H1 (cell line): ENCODE measurements around the gene MB. TPM values are rescaled to one million over a fixed set of nuclear protein-coding genes. Genes with fewer than 3 reads are reported as not detected.

ENCODE experiments used
- CTCF ChIA-PET: fragments of 300-600 bp; sonication (Branson Sonifier 250); formaldehyde crosslinking; loops from one replicate; lab custom pipeline; 2021; ENCODE audit not compliant: partially characterized antibody; lab: Charles Lee
- POLR2A ChIA-PET: fragments of 300-600 bp; sonication (Branson Sonifier 250); formaldehyde crosslinking; loops from one replicate; lab custom pipeline; 2021; ENCODE audit warnings: inconsistent platforms; ENCODE audit not compliant: partially characterized antibody; lab: Charles Lee
- DNase-seq, 2 experiments: peaks; one replicate each; pipeline versions ENCODE4 v3.0.0 to v3.0.0-alpha.2; 2010 to 2022; ENCODE audit warnings: low spot score in 2 of 2, low read depth in 1 of 2, mixed read lengths in 1 of 2
- FAIRE-seq: peaks from 2 replicates; lab custom pipeline; 2011; peaks lifted over from hg19 to GRCh38; lab: Jason Lieb, UNC
- H2AFZ ChIP-seq: 2 replicates; pipeline ENCODE4 v1.8.1; 2012; ENCODE audit warnings: low read length, inconsistent platforms
- H2AK5ac ChIP-seq: 2 replicates; pipeline ENCODE4 v1.6.1; 2013; ENCODE audit warnings: low read depth, low read length
- H2BK120ac ChIP-seq: replicated peaks from 2 replicates; pipeline ENCODE3; 2013; ENCODE audit warnings: low read depth, low read length, inconsistent platforms
- H2BK12ac ChIP-seq: 2 replicates; pipeline ENCODE4 v1.6.1; 2013; ENCODE audit warnings: low read depth, low read length
- H2BK15ac ChIP-seq: 2 replicates; pipeline ENCODE4 v1.6.1; 2013; ENCODE audit warnings: low read length
- H2BK20ac ChIP-seq: 2 replicates; pipeline ENCODE4 v1.6.1; 2013; ENCODE audit warnings: low read length
- H2BK5ac ChIP-seq: 2 replicates; pipeline ENCODE4 v1.6.1; 2013; ENCODE audit warnings: low read depth, low read length
- H3K14ac ChIP-seq: 2 replicates; pipeline ENCODE4 v1.6.1; 2013; ENCODE audit warnings: inconsistent platforms; ENCODE audit not compliant: insufficient read length
- H3K18ac ChIP-seq: 2 replicates; pipeline ENCODE4 v1.6.1; 2013; ENCODE audit warnings: low read length; ENCODE audit errors: extremely low read depth
- H3K23ac ChIP-seq: 2 replicates; pipeline ENCODE4 v1.6.1; 2013; ENCODE audit warnings: inconsistent platforms; ENCODE audit not compliant: insufficient read length
- H3K23me2 ChIP-seq: 2 replicates; pipeline ENCODE4 v1.6.1; 2013; ENCODE audit warnings: low read depth, low read length
- H3K27ac ChIP-seq: 2 replicates; pipeline ENCODE4 v1.6.1; 2011; ENCODE audit warnings: low read depth, low read length, inconsistent platforms
- H3K27me3 ChIP-seq, 4 experiments: replicated peaks in 1 of 4; 1 replicate in 1 of 4; 2 replicates in 3 of 4; pipeline versions ENCODE4 v1.6.1 to v1.8.1; 2011 to 2013; ENCODE audit warnings: low read length in 3 of 4, mild to moderate bottlenecking in 3 of 4, inconsistent platforms in 2 of 4, mixed read lengths in 2 of 4, moderate library complexity in 1 of 4; ENCODE audit not compliant: control insufficient read depth in 3 of 4, insufficient read depth in 3 of 4; ENCODE audit errors: extremely low read depth in 1 of 4
- H3K36me3 ChIP-seq, 4 experiments: 2 replicates each; pipeline versions ENCODE4 v1.6.1 to v1.8.1; 2011 to 2013; ENCODE audit warnings: mild to moderate bottlenecking in 4 of 4, low read length in 3 of 4, moderate library complexity in 2 of 4, control low read depth in 1 of 4, inconsistent platforms in 1 of 4; ENCODE audit not compliant: insufficient read depth in 4 of 4, control insufficient read depth in 2 of 4
- H3K4ac ChIP-seq: replicated peaks from 2 replicates; pipeline ENCODE3; 2013; ENCODE audit warnings: low read length, low read depth, mixed read lengths, inconsistent platforms; ENCODE audit not compliant: insufficient read length
- H3K4me1 ChIP-seq, 4 experiments: replicated peaks in 1 of 4; 1 replicate in 1 of 4; 2 replicates in 3 of 4; pipeline versions ENCODE4 v1.6.1 to v1.8.1; 2011 to 2013; ENCODE audit warnings: low read length in 3 of 4, inconsistent platforms in 2 of 4, mixed read lengths in 1 of 4; ENCODE audit not compliant: insufficient read depth in 4 of 4, control insufficient read depth in 3 of 4
- H3K4me2 ChIP-seq, 2 experiments: 2 replicates each; pipeline versions ENCODE4 v1.6.1 to v1.8.1; 2011 to 2013; ENCODE audit warnings: low read depth in 2 of 2, low read length in 2 of 2, control low read depth in 1 of 2, inconsistent platforms in 1 of 2, mild to moderate bottlenecking in 1 of 2; ENCODE audit not compliant: insufficient read depth in 1 of 2
- H3K4me3 ChIP-seq, 4 experiments: fragments of 200-600, 300-600 bp in 1 of 4; sonication (generic), shearing (Covaris generic), sonication (Bioruptor Twin) in 1 of 4; 2 replicates each; pipeline versions ENCODE4 v1.5.1 to v1.8.1; 2011 to 2016; ENCODE audit warnings: low read length in 4 of 4, low read depth in 3 of 4, control low read depth in 2 of 4, inconsistent platforms in 2 of 4, mild to moderate bottlenecking in 2 of 4, mixed read lengths in 1 of 4, moderate library complexity in 1 of 4; ENCODE audit not compliant: insufficient read depth in 2 of 4; ENCODE audit errors: extremely low read depth in 1 of 4
- H3K56ac ChIP-seq: replicated peaks from 2 replicates; pipeline ENCODE3; 2013; ENCODE audit warnings: low read depth, mild to moderate bottlenecking, mixed read lengths, low read length, inconsistent platforms; ENCODE audit not compliant: insufficient read length
- H3K79me1 ChIP-seq: 2 replicates; pipeline ENCODE4 v1.6.1; 2013; ENCODE audit warnings: low read depth, low read length, control low read depth
- H3K79me2 ChIP-seq, 2 experiments: 2 replicates each; pipeline versions ENCODE4 v1.6.1 to v1.8.1; 2012 to 2013; ENCODE audit warnings: low read length in 2 of 2, mild to moderate bottlenecking in 2 of 2, inconsistent platforms in 1 of 2; ENCODE audit not compliant: insufficient read depth in 2 of 2, control insufficient read depth in 1 of 2
- H3K9ac ChIP-seq, 4 experiments: replicated peaks in 1 of 4; 1 replicate in 1 of 4; 2 replicates in 3 of 4; pipeline versions ENCODE4 v1.6.1 to v1.8.1; 2011 to 2013; ENCODE audit warnings: low read depth in 3 of 4, low read length in 3 of 4, control low read depth in 2 of 4, mild to moderate bottlenecking in 2 of 4, moderate library complexity in 2 of 4, inconsistent platforms in 1 of 4; ENCODE audit errors: extremely low read depth in 1 of 4
- H3K9me3 ChIP-seq, 2 experiments: 2 replicates each; pipeline versions ENCODE4 v1.6.1 to v1.8.1; 2012 to 2013; ENCODE audit warnings: mild to moderate bottlenecking in 2 of 2, moderate library complexity in 2 of 2, control low read depth in 1 of 2, inconsistent platforms in 1 of 2, low read depth in 1 of 2, low read length in 1 of 2, mixed read lengths in 1 of 2; ENCODE audit not compliant: insufficient read depth in 2 of 2
- H4K20me1 ChIP-seq, 2 experiments: replicated peaks in 1 of 2; 2 replicates each; pipeline versions ENCODE3 to v1.8.1; 2011 to 2013; ENCODE audit warnings: inconsistent platforms in 2 of 2, low read length in 2 of 2, mild to moderate bottlenecking in 1 of 2; ENCODE audit not compliant: insufficient read depth in 2 of 2, control insufficient read depth in 1 of 2
- H4K5ac ChIP-seq: 2 replicates; pipeline ENCODE4 v1.6.1; 2013; ENCODE audit warnings: low read length, low read depth, mixed read lengths, inconsistent platforms; ENCODE audit not compliant: insufficient read length
- H4K8ac ChIP-seq: 2 replicates; pipeline ENCODE4 v1.8.0; 2013; ENCODE audit warnings: mild to moderate bottlenecking, moderate library complexity, low read length, inconsistent platforms; ENCODE audit not compliant: insufficient read depth; ENCODE audit errors: extremely low read depth
- H4K91ac ChIP-seq: replicated peaks from 2 replicates; pipeline ENCODE3; 2013; ENCODE audit warnings: low read length, mixed read lengths, inconsistent platforms; ENCODE audit not compliant: insufficient read length
- ASH2L ChIP-seq: fragments of 200-600, 300-600 bp; sonication (generic); IDR thresholded peaks from one replicate; pipeline ENCODE4 v1.7.1; 2017; ENCODE audit warnings: low read length
- EGR1 ChIP-seq: IDR thresholded peaks from 2 replicates; pipeline ENCODE4 v1.6.1; 2011; ENCODE audit warnings: low read depth, low read length, borderline replicate concordance
- GTF2F1 ChIP-seq: IDR thresholded peaks from 2 replicates; pipeline ENCODE4 v1.6.1; 2012; ENCODE audit warnings: low read depth, low read length, improper control_type of control experiment, borderline replicate concordance
- KDM1A ChIP-seq: fragments of 200-600, 300-600 bp; sonication (generic); IDR thresholded peaks from 2 replicates; pipeline ENCODE4 v1.7.1; 2016; ENCODE audit warnings: mild to moderate bottlenecking, low read length, borderline replicate concordance
- KDM5A ChIP-seq: fragments of 200-600 bp; IDR thresholded peaks from 2 replicates; pipeline ENCODE4 v1.7.1; 2012; ENCODE audit warnings: mild to moderate bottlenecking, low read length, inconsistent platforms, mixed read lengths
- NRF1 ChIP-seq: IDR thresholded peaks from 2 replicates; pipeline ENCODE4 v1.6.1; 2011; ENCODE audit warnings: mild to moderate bottlenecking, low read depth, low read length, improper control_type of control experiment
- SAP30 ChIP-seq: fragments of 300-600 bp; sonication (generic); IDR thresholded peaks from 2 replicates; pipeline ENCODE4 v1.7.1; 2012; ENCODE audit warnings: low read length, moderate library complexity, mild to moderate bottlenecking, inconsistent platforms; ENCODE audit not compliant: insufficient read depth, insufficient replicate concordance
- SIRT6 ChIP-seq: IDR thresholded peaks from one replicate; pipeline ENCODE4 v1.7.1; 2012; ENCODE audit warnings: low read length, inconsistent platforms
- SP1 ChIP-seq: IDR thresholded peaks from 2 replicates; pipeline ENCODE4 v1.6.1; 2011; ENCODE audit warnings: low read depth, low read length
- SUZ12 ChIP-seq: fragments of 200-600 bp; sonication (generic); IDR thresholded peaks from 2 replicates; pipeline ENCODE4 v1.6.1; 2012; ENCODE audit warnings: mild to moderate bottlenecking, inconsistent platforms, low read length, moderate library complexity, mixed read lengths
- TAF1 ChIP-seq: IDR thresholded peaks from 2 replicates; pipeline ENCODE4 v1.6.1; 2011; ENCODE audit warnings: mild to moderate bottlenecking, low read depth, low read length
- TCF12 ChIP-seq: IDR thresholded peaks from 2 replicates; pipeline ENCODE4 v1.6.1; 2011; ENCODE audit warnings: low read depth, mild to moderate bottlenecking, low read length
- USF2 ChIP-seq: IDR thresholded peaks from 2 replicates; pipeline ENCODE4 v1.6.1; 2011; ENCODE audit warnings: low read length, improper control_type of control experiment
- WGBS, 2 experiments: shearing (Covaris generic) in 1 of 2; methylation state at CpG; one replicate each; pipeline versions ENCODE4 v1.1.6 to v1.1.7; 2013 to 2015; ENCODE audit warnings: low lambda C conversion rate in 2 of 2, mixed read lengths in 2 of 2, inconsistent platforms in 1 of 2, low coverage in 1 of 2, missing lambda C conversion rate in 1 of 2; ENCODE audit not compliant: insufficient replicate concordance in 2 of 2, insufficient coverage in 1 of 2, insufficient read length in 1 of 2; ENCODE audit errors: extremely low coverage in 1 of 2, missing lambda C conversion rate in 1 of 2; 5-methylcytosine and 5-hydroxymethylcytosine counted together
- polyA plus RNA-seq, 7 experiments: library from polyadenylated mRNA; depleted of rRNA in 3 of 7; stranded (reverse) in 5 of 7; unstranded in 2 of 7; fragments of >200 nt in 5 of 7; fragments of 200-250 nt in 2 of 7; gene quantifications; 1 replicate in 5 of 7; 2 replicates in 1 of 7; 4 replicates in 1 of 7; pipeline versions ENCODE4 v1.2.1 to v1.2.3, GENCODE V29; 2011 to 2013; ENCODE audit warnings: missing spikeins in 2 of 7, mixed read lengths in 2 of 7
- total RNA-seq: library from RNA; stranded (reverse); fragmentation: NEBNext Ultra II Directional; extraction: Animal tissue kit (Norgen Biotek cat#: 25700); gene quantifications from 2 replicates; pipeline ENCODE4 v1.2.1, GENCODE V29; 2021

Gene MB
- total and polyA plus RNA-seq, 2 of the 8 experiments (the other 6 are each of a cell fraction or from before 2014, with no cell fraction given) = 1.5 TPM; not detected in 1

- Histone ChIP-seq H4K20me1 (no peaks in the 10 kb centered on the region), H4K5ac (no peak overlapping the region), H2BK5ac (no peak overlapping the region), H3K36me3 (no peaks in the 10 kb centered on the region), H3K79me1 (no peaks in the 10 kb centered on the region), H4K91ac (no peak overlapping the region), H3K14ac (no peak overlapping the region), H3K23ac (no peak overlapping the region), H2AK5ac (no peak overlapping the region), H2BK15ac (no peak overlapping the region), H2BK120ac (no peak overlapping the region), H2AFZ (no peak overlapping the region), H3K9me3 (no peaks in the 10 kb centered on the region), H3K23me2 (no peaks in the 10 kb centered on the region; the same call in 1 of the 2 replicates), H2BK12ac (no peak overlapping the region), H3K18ac (no peak overlapping the region), H3K4me2 (no peak overlapping the region), H3K4me1 (peaks cover 0 to 17% (median 1%) of the 10 kb centered on the region in 4 experiments; a peak in 3 of 7 replicates), H3K27ac (no peak overlapping the region), H4K8ac (no peak overlapping the region), H3K79me2 (no peaks in the 10 kb centered on the region), H3K56ac (no peak overlapping the region), H3K27me3 (no peaks in the 10 kb centered on the region), H3K9ac (no peak overlapping the region), H3K4ac (no peak overlapping the region), H3K4me3 (no peak overlapping the region), H2BK20ac (no peak overlapping the region)
- WGBS, 2 experiments = 92% methylated on average over 5 of the region's 5 CpGs; no CpG with 5 or more reads in 1 of the 2 experiments
- POLR2A ChIA-PET = no interaction called here
- CTCF ChIA-PET = no interaction called here
- DNase-seq = no peak
- no peak for FAIRE-seq
- no peak for TF ChIP-seq EGR1
- TF ChIP-seq ASH2L = no peak
- no peak for TF ChIP-seq KDM5A
- TF ChIP-seq USF2 = no peak
- TF ChIP-seq SAP30 = no peak
- no peak for TF ChIP-seq KDM1A
- no peak for TF ChIP-seq TAF1
- no peak for TF ChIP-seq SP1
- no peak for TF ChIP-seq NRF1
- no peak for TF ChIP-seq TCF12
- no peak for TF ChIP-seq SUZ12
- no peak for TF ChIP-seq SIRT6
- TF ChIP-seq GTF2F1 = no peak
These were observed 22.4 kb downstream of the MB start for GRCh38 chr22:35594686-35595085.
